ENCODE measurements around the gene TMEM92.
"Not testable (repeated sequence)": the region's sequence is repeated elsewhere in the genome, so short reads cannot be mapped to it uniquely, and the experiment has no call there.

Gene TMEM92

GRCh38 chr17:50276588-50277356 is 2.5 kb downstream of the TMEM92 start:
- DNase-seq: no peak

DNA sequence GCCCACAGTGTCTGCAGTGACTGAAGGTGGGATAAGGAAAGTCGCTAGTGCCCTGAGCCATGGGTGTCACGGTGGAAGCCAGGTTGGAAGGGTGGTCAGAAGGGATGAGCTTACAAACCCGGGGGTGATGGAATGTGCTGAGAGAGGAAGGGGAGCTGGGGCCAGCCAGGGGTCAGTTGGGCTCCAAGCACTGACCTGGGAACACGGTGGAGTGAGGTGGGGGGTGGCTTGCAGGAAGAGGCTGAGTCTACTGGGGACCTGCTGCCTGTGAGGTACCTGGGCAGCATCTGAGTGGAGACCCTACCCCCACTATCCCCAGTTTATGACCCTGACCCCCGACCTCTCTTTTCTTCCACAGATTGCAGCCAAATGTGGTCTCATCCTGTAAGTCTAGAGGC is 3.1 kb downstream of the TMEM92 start:
- DNase-seq: no peak

GRCh38 chr17:50278526-50279180 is 4.4 kb downstream of the TMEM92 start:
- DNase-seq: no peak

- DNase-seq: no peak
Measured at GRCh38 chr17:50279181-50279526, 4.9 kb downstream of the TMEM92 start.

DNA sequence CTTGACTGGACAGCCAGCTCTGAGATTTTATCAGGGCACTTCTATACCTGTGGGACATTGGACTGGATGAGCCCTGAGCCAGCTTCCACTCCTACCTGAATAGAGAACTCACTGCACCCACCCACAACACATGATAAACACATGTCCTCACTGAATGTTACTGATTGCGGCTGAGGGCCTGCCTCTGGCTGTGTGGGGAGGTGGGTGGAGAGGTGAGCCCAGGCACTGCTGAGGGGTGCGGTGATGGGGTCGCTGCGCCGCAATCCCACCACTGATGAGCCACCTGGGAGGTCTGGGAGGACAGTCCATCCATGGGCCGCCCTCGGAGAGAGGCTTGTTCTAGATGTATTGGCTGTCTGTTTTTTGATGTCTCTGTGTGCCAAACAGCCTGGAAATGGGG is 5.4 kb downstream of the TMEM92 start:
- DNase-seq: no peak

DNA sequence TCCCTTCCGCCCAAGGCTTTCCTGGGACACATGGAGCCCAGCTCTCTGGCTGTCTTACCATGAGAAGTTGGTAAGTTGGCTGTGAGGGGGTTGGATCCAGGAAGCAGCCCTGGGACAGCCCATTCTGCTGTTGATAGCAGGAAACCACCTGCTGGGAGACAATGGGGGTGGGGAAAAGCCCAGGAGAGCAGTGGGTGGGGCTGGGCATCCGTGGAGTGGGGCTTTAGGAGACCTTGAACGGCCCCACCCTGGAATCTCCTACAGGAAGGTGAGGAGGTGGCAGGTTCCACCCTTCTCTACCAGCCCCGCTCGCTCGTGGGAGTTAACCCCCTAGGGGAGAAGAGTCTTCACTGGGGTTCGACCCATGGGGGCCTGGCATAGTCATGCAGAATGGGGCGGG is 5.8 kb downstream of the TMEM92 start:
- DNase-seq: no peak

DNA sequence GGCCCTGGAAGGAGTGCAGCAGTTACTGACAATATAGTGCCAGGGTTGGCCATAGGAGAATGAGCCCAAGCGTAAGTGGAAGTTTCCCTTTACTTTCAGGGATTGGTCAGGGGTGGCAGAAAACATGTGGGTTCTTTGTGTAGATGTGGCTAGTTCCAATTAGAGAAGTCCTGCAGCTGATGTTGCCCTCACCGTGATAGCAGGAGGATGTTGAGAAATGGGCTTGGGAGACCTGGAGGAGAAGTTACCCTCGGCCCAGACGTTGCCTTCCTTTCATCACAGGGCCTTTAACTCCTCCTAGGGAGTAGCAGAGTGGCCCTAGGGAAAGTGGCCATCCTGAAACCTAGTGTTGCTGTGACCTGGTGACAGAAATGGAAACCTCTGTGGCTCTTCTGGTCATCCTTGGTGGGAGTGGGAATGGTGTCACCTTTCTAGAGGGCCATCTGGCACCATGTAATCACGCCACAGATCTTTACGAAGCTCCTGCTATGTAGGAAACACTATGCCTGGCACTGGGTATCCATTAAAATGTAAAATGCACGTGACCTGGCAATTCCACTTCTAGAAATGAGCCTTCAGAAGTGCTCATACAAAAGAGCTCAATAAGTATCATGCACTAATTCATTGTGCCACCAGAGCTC is 6.7 kb downstream of the TMEM92 start:
- no peak for DNase-seq

DNA sequence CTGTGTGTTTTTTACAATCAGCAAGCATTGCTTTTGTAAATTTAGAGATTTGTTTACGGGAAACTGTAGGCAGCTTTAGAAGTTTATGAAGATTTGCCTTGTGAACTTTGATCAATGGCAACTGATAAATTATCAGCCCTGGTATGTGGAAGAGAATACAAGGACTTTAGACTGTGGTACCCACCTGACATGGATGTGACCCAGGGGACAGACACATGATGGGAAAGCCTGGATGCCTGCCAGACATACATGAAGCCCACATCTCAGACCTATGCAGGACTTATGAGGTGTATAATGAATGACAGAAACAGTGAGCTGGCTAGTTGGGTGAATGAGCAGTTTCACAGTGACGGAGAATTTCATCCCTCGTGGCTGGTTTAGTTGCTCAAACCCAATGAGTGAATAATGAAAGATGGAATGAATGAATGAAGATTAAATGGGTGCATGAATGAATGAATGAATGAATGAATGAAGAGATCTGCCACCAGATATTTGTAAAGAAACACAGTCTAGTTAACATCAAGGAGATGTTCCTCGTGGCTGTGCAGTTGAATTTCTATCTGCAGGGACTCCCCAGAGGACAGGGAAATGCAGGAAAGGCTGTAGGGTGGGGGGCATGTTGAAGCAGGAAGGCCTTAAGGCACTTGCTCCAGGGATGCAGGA is 7.6 kb downstream of the TMEM92 start:
- no peak for DNase-seq

- DNase-seq: no peak
Measured at GRCh38 chr17:50283246-50283645, 9.0 kb downstream of the TMEM92 start.

GRCh38 chr17:50283714-50284113 is 9.4 kb downstream of the TMEM92 start:
- no peak for DNase-seq

- DNase-seq: no peak
Measured at GRCh38 chr17:50285941-50286340, 11.7 kb downstream of the TMEM92 start.

GRCh38 chr17:50287302-50287701 is 13.0 kb downstream of the TMEM92 start:
- DNase-seq: not testable (repeated sequence)

GRCh38 chr17:50288306-50288705 is 14.0 kb downstream of the TMEM92 start:
- DNase-seq: no peak

- DNase-seq: no peak
Measured at GRCh38 chr17:50289278-50289677, 15.0 kb downstream of the TMEM92 start.

DNA sequence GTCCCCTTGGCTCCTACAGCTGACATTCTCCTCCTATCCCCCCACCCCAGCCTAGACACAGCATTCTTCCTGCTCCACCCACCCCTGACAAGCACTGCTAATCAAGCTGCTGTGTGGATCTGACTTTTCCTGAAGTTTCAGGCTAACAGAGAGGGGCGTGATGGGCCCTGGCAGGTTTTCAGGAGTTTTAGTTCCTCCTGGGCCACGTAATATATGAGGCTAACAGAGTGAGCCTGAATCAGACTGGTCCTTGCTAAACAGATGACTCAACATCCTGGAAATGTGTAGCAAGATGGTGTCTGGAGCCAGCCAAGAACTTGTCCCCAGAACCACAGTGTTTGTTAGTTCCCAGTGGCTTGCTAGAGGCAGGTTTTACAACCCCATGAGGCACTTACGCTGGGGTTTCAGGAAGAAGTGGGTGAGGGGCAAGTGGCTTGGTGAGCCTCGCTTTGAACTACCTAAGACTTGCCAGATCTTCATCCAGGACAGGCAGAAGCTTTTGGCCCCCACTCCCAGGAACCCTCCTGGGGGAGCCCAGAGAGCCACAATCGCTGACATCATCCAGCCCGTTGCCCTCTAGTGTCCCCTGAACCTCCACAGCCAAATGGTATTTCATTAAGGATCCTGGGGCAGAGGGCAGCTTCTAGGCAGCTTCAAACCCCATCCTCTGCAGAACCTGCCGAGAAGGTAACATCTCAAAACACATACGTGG is 15.9 kb downstream of the TMEM92 start:
- DNase-seq: peak; percentile 40 to 58

- DNase-seq: no peak
Measured at GRCh38 chr17:50290933-50291332, 16.7 kb downstream of the TMEM92 start.

GRCh38 chr17:50292465-50292864 is 18.2 kb downstream of the TMEM92 start:
- DNase-seq: no peak

DNA sequence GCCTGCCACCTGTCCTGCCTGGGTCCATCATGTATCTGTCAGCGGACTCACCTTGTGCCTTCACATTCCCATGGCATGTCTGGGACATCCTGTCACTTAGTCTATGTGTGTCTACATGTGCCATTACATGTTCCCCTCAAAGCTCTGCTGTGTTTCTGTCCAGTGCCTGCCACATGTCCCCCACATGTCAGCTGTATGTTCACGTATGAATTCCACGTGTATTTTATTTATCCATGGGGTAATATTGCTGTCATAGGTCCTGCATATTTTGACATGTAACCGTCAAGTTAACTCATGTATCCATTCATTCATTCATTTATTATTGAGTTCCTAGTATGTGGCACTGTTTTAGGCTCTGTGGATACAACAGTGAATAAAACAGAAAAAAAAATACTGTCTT is 20.8 kb downstream of the TMEM92 start:
- DNase-seq: no peak

DNA sequence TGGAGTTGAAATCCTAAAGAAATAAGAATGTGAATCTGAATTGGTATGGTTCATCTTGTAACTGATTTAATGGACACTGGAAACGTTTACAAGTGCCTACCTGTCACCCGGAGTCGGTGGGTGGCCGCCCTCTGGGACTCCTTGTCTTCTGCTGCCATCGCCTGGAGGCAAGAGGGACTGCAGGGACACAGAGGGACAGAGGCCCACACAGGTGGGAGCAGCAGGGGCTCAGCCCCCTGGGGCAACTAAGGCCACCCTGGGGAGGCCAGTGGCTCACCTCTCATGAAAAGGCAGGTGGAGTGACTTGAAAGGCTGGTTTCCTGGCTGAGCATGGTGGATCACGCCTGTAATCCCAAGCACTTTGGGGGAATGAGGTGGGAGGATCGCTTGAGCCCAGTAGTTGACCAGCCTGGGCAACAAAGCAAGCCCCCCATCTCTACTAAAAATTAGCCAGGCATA is 23.2 kb downstream of the TMEM92 start:
- DNase-seq: peak in 1 of 2 donors; percentile 46

GRCh38 chr17:50298018-50298417 is 23.8 kb downstream of the TMEM92 start:
- no peak for DNase-seq

DNA sequence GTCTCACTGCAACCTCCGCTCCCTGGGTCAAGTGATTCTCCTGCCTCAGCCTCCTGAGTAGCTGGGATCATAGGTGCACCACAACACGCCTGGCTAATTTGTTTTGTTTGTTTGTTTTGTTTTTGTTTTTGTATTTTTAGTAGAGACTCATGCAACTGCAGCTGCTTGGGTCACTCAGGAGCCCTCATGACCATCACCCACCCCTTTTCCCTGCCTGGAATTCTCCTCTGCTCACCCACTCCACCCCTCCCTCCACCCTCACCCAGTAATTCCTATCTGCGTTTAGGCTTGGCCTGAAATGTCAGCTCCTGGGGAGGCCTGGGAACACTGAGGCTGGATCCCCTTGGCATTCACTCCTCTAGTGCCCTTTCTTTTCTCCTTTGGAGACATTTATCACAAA is 25.5 kb downstream of the TMEM92 start:
- no peak for DNase-seq

- DNase-seq: not testable (repeated sequence)
Measured at GRCh38 chr17:50300824-50301223, 26.6 kb downstream of the TMEM92 start.

All from bone marrow (tissue), 2 donors.